Stimulated activated CD8-positive, alpha-beta memory T cell treated with anti-CD3 and anti-CD28 coated beads, Interleukin-15, amount 100 ng/mL, for 4 hours (primary cell): Measurements from ENCODE around the gene PLPP1.
"Not testable (repeated sequence)": the region's sequence is repeated elsewhere in the genome, so short reads cannot be mapped to it uniquely, and the experiment has no call there.

Experiments used
- DNase-seq, 2 donors: peaks; one replicate each; pipeline ENCODE4 v3.0.0-alpha.2; 2020; ENCODE audit warnings: low read depth in 2 of 2

PLPP1 gene

DNA sequence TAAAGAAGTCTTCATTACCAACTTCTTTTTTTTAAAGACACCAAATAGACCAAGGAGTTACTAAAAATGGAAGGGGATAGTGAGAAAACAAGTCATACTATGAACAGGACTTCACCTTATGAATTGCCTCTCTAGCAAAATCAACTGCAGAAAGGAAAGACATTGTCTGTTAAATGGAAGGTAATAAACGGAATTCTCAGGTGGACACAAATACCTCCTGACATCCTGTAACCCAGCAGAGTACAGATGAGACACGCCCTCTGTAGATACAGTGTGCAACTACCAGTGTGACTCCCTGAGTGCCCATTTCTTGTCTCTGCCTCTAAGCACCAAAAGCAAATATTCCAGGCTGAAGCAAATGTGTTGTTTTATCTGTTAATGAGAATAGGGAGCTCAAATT is 12.2 kb upstream of the PLPP1 start:
- DNase-seq = no peak

DNA sequence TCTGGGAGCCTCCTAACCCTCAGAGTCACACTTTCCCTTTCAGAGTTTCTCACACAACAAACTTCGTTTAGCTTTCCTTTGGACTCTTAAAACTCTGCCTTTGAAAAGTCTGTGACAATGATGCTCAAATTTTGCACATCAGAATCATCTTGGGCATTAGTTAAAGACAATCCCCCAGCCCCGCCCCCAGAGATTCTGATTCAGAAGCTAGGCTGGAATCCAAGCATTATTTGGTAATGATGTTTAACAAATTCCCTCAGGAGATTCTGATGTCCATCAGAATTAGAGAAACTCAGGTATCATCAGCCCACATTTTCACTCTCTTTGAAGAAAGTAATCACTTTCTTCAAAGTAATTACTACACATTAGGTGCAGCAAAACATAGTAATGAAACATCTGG is 9.6 kb upstream of the PLPP1 start:
- DNase-seq = no peak

DNA sequence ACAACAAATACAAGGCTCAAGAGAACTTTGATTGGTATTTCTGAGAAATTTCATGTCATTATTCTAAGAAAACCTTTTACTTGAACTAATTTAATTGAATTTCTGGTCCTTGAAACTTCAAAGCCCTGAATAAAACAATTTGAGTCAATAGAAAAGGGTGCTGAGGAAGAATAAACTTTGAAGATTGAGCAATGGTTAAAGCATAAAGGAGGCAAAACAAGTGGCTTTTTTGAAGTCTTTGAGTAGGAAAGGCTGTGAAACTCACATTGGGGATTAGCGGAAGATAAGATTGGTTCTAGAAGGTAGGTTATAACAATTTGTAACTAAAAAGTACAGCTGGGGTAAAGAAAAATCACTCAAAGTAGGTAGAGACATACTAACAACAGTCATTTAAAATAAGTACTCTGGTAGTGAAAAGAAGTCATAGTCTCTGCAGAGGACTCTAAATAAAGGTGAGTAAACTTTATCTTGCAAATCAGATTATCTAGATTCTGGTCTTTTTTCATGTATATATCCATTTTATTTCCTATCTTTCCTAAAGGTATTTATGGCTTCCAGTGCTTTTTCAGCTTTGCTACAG is 6.4 kb upstream of the PLPP1 start:
- DNase-seq = no peak

DNA sequence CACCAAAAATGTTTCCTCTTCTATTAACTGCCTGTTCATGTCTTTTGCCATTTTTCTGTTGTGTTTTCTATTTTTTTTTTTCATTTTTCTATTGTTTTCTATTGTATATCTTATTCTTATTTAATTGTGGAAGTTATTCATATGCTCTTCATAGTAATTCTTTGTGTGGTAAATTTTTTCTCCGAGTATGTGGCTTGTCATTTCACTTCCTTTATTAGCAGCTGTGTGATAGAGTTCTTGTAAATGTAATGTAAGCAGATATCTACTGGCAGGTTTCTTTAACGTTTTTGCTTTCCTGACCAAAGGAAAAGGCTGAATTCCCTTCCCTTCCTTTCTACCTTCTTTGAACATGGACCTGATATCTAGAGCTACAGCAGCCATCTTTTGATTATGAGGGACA is 5.8 kb upstream of the PLPP1 start:
- no peak for DNase-seq

DNA sequence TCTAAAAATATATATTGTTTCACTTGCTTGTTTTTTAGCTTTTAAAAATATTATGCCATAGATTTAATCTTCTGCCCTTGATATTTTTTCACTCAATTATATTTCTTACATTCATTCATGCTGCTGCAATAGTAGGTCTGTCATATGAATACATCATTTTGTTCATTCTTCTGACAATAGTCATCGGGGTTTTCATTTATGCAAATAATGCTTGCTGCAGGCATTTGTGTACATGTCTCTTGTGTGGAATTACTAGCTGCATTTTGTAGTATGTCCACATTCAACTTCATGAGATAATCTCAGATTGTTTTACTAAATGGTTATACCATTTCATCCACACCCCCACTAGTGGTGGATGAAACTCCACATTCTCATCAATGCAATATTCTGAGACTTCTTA is 5.3 kb upstream of the PLPP1 start:
- no peak for DNase-seq

DNA sequence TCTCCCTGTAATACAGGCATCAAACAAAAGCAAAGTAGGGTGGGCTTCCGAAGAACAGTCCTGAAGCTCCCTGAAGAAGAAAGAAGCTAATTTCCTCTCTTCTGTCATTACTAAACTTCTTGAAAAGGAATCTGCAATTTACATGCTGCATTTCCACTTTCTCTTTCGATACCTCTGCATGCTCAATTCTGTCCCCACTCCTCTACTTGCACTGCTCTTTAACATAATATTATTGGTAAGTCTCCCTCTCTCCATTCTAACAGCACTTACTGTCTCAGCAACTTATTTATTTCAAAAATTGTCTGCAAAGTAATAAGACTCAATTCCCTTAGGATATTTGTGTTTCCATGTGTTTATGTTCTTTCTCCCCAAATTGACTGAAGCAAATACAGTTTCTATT is 3.9 kb upstream of the PLPP1 start:
- DNase-seq = no peak

DNA sequence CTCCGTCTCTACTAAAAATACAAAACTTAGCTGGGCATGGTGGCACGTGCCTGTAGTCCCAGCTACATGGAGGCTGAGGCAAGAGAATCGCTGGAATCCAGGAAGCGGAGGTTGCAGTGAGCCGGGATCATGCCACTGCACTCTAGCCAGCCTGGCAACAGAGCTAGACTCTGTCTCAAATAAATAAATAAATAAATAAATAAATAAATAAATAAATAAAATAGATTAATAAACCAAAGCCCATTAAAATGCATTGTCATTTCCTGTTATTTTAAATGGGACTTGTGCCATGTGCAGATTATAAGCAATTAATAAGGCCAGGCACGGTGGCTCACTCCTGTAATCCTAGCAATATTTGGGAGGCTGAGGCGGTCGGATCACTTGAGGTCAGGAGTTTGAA is 2.6 kb upstream of the PLPP1 start:
- not testable (repeated sequence) for DNase-seq

DNA sequence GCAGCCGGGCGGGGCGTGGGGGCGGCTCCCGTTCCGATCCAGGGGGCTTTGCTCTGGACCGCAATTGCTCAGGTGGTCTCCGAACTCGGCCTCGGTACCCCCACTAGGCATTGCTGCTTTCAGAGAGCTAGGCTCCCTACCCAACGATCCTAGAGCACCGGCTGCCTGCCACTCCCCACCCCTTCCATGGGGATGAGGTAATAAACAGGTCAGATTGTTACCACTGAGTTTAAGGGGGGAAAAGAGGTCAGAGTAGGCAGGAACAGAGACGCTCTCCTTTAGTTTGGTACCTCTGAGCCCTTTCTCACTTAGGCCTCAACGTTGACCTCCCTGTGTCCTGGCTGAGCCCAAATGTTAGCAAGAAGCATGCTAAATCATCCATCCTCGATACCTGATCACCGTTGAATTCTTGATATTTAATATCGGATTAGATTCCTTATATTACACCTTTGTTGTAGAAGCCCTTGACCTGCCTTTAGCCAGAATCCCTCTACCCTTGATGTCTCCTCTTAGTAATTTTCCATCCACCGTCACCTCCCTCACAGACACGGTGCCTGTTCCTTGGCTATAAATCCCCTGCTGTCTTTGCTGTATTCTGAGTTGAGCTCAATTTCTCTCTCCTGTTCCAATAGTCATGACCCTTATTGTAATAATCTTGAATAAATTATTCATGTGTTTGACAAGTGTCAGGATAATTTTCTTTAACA is 588 bp upstream of the PLPP1 start:
- no peak for DNase-seq

DNA sequence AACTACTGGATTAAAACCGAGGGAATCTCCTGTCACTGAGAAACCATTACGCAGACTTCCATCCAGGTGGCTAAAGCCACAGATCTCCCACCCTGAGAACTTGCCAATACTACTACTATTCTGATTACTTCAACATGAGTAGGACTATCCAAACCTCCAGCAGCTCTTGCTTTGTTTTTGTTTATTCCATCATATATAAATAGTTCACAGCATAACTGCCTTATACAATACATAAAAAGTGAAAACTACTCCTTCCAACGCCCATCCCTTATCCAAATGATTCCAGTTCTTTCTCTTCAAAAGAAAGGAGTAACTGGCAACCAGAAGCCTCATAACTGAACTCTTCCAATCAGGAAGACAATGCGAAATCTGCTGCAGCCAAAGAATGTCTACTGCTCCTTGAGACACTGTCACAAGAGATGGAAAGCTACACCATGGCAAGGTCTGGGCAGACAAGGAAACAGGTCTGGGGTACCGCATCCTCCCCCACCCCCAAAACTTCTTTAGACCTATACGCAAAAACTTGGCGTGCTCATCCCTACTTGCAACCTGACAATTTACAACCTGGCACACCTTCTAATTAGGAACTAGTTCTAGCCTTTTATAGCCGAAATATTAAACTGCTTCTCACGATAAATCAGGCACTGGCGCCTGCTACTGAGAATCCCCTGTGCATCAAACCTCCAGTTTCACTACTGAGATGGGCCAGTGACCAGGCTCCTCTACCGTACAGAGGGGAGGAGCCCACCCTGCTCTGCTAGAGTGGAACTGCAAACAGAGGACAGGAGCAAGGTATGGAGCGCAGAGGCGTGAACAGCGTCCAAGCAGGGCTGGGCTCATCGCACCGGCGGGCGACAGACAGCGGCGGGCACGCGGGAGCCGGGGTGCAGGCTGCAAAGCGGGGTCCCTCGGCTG is 986 bp downstream of the PLPP1 start:
- no peak for DNase-seq

DNA sequence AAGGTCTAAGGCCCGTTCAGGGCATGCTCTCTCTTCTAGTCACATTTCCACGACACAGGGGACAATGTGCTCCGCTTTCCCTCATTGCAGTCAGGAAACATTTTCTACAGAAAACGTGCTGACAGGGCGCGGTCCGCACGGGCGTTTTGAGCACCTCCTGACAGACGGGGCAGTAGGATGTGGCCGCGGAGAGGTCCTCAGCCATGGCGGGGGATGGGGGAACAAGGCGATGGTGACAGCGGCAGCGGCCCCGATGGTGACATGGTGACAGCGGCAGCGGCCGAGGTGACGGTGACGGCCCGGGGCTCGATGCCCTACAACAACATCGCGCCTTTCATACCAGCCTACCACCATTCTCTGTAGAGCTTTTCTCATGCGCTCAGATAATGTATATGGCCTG is 4.1 kb downstream of the PLPP1 start:
- DNase-seq = no peak

DNA sequence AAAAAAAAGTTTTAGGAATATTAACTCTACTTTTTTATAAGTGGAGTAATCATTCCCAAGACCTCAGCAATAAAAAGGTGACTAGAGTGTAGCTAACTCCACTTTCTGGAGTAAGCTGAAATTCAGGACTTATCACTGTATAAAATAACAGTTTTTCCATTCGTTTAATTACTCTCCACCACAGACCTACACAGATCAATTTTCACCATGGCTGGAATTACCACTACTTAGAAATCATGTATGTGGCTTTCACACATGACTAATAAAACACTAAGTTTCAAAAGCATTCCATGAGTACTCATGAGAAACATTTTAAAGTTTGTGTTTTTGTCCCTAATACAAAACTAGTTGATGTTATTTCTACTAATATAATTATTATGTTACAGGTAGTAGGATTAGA is 9.9 kb downstream of the PLPP1 start:
- no peak for DNase-seq

DNA sequence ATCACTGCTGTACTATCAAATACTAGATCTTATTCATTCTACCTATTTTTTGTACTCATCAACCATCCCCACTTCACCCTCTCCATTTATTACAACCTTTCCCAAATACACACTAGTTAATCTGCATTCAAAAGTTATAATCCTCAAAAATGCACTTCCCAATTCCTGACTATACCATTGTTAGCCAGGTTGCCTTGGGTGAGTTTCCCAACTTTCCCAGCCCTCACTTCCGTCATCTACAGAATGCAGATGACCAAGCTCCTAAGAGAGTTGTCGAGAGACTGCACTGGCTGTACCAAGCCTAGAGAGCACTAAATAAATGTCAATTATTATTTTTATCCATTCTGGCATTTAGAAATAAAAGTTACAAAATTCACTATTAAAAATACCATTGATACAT is 11.5 kb downstream of the PLPP1 start:
- no peak for DNase-seq

DNA sequence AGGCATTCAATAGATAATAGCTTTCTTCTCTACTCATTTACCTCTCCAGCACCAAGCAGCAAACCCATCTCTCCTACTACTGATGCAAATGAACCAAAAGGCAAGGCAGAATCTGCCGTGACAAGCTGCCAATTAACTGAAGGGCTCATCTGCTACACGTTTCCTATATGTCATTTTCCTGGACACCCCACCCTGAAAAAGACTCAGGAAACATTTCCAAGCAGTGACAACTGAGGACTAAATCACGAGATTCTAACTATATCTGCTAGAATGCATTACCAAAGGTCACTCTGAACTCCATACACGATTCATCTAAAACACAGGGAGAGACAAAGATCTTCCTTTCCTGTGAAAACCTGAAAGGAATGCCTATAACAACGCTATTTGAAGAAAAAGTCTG is 12.9 kb downstream of the PLPP1 start:
- no peak for DNase-seq

DNA sequence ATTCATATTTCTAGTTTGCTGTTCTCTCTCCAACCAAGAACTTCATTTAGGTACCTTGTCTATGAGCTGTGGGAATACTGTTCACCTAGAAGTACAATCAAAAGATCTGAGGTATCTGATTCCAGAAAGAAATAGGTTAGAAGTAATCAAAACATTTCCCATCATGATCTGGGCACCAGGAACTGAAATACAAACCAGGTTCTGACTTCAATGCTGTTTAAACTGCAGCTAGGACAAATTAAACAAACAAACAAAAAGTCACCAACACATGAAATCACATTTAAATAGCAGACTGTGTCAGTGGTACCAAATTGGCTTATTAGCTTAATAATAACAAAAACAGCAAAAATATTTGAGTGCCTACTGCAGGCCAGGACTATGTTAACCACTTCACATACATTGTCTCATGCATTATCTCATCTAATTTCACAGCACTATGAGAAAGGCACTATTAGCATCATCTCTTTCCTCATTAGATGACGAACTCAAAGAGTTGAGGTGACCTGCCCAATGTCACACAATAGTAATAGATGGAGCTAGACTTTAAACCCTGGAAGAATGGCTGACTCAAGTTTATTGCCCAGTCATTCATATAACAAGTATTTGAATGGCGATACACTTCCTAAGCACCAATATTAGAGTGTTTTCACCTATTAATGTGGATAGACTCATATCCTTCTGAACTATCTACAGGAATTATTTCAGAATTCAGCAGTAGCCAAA is 14.5 kb downstream of the PLPP1 start:
- no peak for DNase-seq

DNA sequence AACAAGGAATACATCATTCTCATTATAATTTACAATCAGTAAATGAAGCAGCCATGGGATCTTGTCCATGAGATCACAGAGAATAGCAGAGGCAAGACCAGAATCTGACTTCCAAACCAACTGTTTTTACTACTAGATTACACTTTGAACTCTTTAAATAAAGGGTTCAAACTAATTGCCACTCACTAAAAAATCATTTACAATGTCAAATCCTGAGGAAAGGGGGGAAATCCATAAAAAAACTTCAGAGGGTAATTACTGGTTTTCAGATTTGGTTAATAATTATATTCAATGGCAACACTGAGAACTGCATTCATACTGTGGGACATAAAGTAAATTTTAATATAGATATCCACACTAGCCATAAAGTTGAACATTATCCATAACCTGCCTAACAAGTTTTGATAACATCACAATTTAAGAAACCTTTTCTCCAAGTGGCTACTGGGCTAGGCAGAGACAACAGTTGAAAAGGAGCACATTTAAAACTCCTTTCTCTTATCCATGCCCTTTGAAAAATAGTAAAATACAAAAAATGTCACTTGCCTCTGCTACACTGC is 15.9 kb downstream of the PLPP1 start:
- DNase-seq = no peak

DNA sequence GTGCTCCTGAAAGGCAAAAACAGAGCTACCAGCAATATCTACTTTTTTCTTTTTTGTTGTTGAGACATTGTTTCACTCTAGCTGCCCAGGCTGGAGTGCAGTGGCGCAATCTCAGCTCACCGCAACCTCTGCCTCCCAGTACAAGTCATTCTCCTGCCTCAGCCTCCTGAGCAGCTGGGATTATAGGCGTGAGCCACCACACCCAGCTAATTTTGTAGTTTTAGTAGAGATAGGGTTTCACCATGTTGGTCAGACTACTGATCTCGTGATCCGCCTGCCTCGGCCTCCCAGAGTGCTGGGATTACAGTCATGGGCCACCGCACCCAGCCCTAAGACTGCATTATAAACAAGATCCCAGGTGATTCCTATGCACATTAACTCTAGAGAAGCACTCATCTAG is 17.0 kb downstream of the PLPP1 start:
- DNase-seq = no peak

DNA sequence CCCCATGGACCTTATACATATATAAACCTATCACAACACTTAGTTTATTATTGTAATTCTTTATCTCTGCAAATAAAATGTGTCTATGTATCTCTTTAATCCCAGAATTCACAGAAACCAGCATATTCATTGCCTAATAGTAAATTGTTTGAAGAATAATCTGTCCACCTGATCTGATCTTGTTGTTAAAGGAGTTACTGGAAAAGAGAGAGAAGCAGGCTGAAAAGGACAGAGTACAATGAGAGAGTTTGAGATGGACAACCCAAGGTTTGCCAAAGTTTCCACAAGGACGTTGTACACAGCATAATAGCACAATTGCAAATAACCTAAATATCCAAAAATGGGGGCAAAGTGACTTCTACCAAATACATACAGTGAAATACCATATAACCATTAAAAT is 23.8 kb downstream of the PLPP1 start:
- DNase-seq = no peak

DNA sequence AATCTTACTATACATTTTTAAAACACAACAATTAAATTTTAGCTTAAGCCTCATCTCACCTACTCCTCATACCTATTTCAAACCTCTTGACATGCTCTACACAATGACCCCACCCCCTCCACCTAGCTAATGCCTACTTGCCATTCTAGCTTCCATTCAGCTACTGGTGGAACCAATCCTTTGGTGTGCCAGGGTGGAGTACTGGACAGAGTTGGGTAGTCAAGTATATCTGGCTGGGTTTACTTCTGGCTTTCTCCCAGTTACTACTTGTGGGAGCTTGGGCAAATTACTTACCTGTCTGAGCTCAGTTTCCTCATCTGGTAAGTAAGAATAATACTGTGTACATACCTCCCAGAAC is 24.3 kb downstream of the PLPP1 start:
- DNase-seq = no peak

DNA sequence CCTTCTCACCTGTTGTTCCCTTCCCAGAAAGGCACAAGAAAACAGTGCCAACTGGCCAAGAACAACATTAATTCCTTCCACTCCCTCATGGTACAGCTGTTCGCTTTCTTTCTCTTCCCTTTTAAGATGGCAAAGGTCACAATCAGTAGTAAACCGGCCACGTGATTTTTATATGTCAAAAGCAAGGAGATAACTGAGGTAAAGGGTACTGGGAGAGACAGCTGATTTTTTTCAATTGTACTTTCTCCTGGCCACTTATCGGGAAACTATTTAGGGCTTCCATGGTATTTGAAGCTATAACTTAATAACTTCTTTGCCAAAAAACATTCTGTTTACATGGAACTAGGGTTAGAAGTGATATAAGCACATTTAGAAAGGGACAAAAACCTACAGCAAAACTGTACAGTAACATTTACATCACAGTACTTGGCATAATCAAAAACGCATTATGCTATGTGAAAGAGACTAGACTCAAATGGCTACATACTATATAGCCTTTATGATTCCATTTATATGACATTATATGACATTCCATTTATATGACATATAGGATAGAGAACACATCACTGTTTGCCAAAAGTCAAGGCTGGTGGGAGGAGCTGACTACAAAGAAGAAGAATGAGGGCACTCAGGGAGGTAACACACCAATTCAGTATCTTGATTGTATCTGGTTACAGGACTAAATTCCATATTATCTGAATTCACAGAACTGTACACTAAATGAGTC is 24.8 kb downstream of the PLPP1 start:
- no peak for DNase-seq

DNA sequence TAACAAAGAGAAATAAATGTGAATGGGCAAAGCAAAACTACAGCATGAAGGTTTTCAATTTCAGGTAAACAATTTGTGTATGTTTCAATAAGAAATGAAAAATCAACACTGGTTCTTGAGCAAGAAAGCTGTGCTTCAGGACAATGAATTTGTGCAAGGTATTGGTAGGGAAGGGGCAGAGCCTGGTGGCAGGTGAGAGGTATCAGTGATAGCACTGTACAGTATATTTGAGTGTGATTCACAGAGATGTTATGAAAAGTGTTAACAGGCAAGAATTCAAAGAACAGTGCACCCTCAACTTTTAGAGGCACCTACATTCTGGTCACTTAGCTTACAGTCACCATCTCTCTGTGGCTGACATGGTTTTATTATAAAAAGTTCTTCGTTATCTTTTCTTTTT is 25.7 kb downstream of the PLPP1 start:
- DNase-seq = no peak

DNA sequence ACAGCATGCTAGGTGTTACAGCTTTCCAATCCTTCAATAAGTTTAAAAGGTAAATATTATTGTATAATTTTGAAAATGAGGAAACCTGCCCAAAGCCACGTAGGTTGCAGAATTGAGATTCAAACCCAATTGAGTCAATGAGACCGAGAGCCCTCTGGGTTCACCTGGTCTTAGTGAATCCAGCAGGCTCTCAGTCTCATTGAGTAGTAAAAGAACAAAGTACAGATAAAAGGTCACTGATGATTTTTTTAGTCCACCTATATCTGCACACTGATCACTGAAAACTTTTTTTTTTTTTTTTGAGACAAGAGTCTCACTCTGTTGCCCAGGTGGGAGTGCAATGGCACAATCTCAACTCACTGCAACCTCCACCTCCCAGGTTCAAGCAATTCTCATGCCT is 27.2 kb downstream of the PLPP1 start:
- DNase-seq = no peak
